Measurements from ENCODE around the gene TBC1D22A. TPM values are rescaled to one million over a fixed set of nuclear protein-coding genes. Genes with fewer than 3 reads are reported as not detected.

Gene TBC1D22A
- polyA plus RNA-seq, 1 of the 3 experiments (the other 2 are of a cell fraction): 16.5 TPM

DNA sequence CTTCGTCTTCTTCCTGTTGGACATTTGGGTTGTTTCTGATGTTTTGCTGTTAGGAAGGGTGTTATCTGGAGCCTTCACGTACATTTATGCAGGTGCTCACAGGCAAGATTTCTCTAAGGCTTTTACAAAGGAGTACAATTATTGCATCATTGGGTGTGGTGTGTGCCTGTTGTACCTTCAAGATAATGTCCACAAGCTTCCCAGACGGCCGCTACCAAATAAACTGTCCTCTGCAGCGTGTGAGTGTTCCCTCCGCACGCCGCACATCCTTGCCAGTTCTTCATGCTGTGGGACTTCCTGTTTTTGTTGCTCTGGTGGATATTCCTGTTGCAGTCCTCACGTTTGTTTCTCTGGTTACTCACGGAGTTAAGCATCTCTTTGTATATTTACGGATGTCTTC is 133.3 kb downstream of the TBC1D22A start (continued):
- TF ChIP-seq, protein P1, sequence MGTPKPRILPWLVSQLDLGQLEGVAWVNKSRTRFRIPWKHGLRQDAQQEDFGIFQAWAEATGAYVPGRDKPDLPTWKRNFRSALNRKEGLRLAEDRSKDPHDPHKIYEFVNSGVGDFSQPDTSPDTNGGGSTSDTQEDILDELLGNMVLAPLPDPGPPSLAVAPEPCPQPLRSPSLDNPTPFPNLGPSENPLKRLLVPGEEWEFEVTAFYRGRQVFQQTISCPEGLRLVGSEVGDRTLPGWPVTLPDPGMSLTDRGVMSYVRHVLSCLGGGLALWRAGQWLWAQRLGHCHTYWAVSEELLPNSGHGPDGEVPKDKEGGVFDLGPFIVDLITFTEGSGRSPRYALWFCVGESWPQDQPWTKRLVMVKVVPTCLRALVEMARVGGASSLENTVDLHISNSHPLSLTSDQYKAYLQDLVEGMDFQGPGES (IDR thresholded peaks at IDR 0.05; ENCODE audit: low read depth, low read length): no peak
- TF ChIP-seq MXI1 (IDR thresholded peaks at IDR 0.05; ENCODE audit: low read depth, low read length): no peak

DNA sequence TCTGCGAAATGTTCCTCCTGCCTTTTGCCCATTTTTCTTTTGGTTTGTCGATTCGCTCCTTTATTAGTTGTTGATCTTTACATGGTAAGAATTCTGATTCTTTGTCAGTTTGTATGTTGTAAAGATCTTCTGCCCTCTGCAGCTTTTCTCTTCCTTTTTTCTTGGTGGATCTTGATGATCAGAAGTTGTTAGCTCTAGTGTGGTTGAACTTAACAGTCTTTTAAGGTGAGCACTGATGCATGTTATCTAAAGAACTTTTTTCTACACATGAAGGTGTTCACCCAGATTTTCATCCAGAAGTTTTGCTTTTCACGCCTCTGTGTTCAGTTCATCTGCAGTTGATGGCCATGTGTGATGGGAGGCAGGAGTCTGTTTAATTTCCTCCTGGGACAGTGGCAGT is 133.7 kb downstream of the TBC1D22A start:
- no peak for DNase-seq
- ChIA-PET CTCF (interaction anchor here (0.7 kb wide), 1 partner anchor 46 kb away, joined by 3 read pairs; no protein-coding TSS in a partner anchor), POLR2A (no interaction called here)
- no peaks in the 10 kb centered on the region for H3K27me3 ChIP-seq (ENCODE audit: insufficient read depth)
- no peaks in the 10 kb centered on the region for H4K20me1 ChIP-seq (ENCODE audit: insufficient read depth)
- peaks cover 4 to 11% of the 10 kb centered on the region in 2 experiments for H3K36me3 ChIP-seq (replicated peaks in 1 of 2; ENCODE audit: control insufficient read depth in 1 of 2, insufficient read depth in 2 of 2, low read length in 1 of 2)
- no peak overlapping the region for H3K9ac ChIP-seq
- H3K79me2 ChIP-seq (ENCODE audit: insufficient read depth): no peaks in the 10 kb centered on the region
- 98% methylated on average over 4 of the region's 4 CpGs for WGBS (ENCODE audit: low lambda C conversion rate)
- no peak overlapping the region for H2AFZ ChIP-seq (ENCODE audit: low read depth)
- TF ChIP-seq RCOR1 (IDR thresholded peaks at IDR 0.05; ENCODE audit: low read length) (no peak), NFIC (IDR thresholded peaks at IDR 0.05; ENCODE audit: borderline replicate concordance) (no peak), RFX5 (IDR thresholded peaks at IDR 0.05; ENCODE audit: low read length) (no peak), NRF1 (IDR thresholded peaks at IDR 0.05; ENCODE audit: low read depth, low read length) (no peak), FOXJ3 (CRISPR knock-in tag; IDR thresholded peaks at IDR 0.05) (no peak), SIN3A (IDR thresholded peaks at IDR 0.05; ENCODE audit: borderline replicate concordance, low read depth, low read length) (no peak), GATA2 (CRISPR knock-in tag; IDR thresholded peaks at IDR 0.05) (no peak), GABPA (IDR thresholded peaks at IDR 0.05; ENCODE audit: low read depth) (no peak), FOSL2 (IDR thresholded peaks at IDR 0.05; ENCODE audit: borderline replicate concordance, low read depth) (no peak), MEF2A (IDR thresholded peaks at IDR 0.05; ENCODE audit: borderline replicate concordance, low read depth) (no peak), YY1 (IDR thresholded peaks at IDR 0.05; ENCODE audit: low read depth) (no peak), JUND (IDR thresholded peaks at IDR 0.05) (no peak), MXI1 (IDR thresholded peaks at IDR 0.05; ENCODE audit: low read depth, low read length) (no peak), ELF1 (IDR thresholded peaks at IDR 0.05) (no peak), RAD21 (IDR thresholded peaks at IDR 0.05; ENCODE audit: low read length) (no peak), TAF1 (IDR thresholded peaks at IDR 0.05; ENCODE audit: borderline replicate concordance, low read depth, low read length) (no peak), EZH2phosphoT487 (IDR thresholded peaks at IDR 0.05; ENCODE audit: borderline replicate concordance, low read depth) (no peak), FOXM1 (IDR thresholded peaks at IDR 0.05; ENCODE audit: low read depth) (no peak)
- TF ChIP-seq, protein P1 (IDR thresholded peaks at IDR 0.05; ENCODE audit: low read depth, low read length): no peak
- TF ChIP-seq, protein P2, sequence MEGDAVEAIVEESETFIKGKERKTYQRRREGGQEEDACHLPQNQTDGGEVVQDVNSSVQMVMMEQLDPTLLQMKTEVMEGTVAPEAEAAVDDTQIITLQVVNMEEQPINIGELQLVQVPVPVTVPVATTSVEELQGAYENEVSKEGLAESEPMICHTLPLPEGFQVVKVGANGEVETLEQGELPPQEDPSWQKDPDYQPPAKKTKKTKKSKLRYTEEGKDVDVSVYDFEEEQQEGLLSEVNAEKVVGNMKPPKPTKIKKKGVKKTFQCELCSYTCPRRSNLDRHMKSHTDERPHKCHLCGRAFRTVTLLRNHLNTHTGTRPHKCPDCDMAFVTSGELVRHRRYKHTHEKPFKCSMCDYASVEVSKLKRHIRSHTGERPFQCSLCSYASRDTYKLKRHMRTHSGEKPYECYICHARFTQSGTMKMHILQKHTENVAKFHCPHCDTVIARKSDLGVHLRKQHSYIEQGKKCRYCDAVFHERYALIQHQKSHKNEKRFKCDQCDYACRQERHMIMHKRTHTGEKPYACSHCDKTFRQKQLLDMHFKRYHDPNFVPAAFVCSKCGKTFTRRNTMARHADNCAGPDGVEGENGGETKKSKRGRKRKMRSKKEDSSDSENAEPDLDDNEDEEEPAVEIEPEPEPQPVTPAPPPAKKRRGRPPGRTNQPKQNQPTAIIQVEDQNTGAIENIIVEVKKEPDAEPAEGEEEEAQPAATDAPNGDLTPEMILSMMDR (IDR thresholded peaks at IDR 0.05): no peak
- no peak overlapping the region for H3K27ac ChIP-seq (ENCODE audit: low read depth in 2 of 2, low read length in 1 of 2)
- H3K4me2 ChIP-seq: no peak overlapping the region
- no peak overlapping the region for H3K4me3 ChIP-seq (ENCODE audit: low read depth in 2 of 2, low read length in 1 of 2)
- no peaks in the 10 kb centered on the region for H3K9me3 ChIP-seq
- H3F3A ChIP-seq (replicated peaks; ENCODE audit: insufficient read depth): no peaks in the 10 kb centered on the region
- peaks cover 0 to 41% of the 10 kb centered on the region in 2 experiments; a peak in 2 of 4 replicates for H3K4me1 ChIP-seq (ENCODE audit: control insufficient read depth in 1 of 2, insufficient read depth in 2 of 2, low read depth in 1 of 2, low read length in 1 of 2)
- no peaks in the 10 kb centered on the region for H3K9me2 ChIP-seq
